Measurements from ENCODE around the gene KIAA0753.

- TF ChIP-seq, protein P1, sequence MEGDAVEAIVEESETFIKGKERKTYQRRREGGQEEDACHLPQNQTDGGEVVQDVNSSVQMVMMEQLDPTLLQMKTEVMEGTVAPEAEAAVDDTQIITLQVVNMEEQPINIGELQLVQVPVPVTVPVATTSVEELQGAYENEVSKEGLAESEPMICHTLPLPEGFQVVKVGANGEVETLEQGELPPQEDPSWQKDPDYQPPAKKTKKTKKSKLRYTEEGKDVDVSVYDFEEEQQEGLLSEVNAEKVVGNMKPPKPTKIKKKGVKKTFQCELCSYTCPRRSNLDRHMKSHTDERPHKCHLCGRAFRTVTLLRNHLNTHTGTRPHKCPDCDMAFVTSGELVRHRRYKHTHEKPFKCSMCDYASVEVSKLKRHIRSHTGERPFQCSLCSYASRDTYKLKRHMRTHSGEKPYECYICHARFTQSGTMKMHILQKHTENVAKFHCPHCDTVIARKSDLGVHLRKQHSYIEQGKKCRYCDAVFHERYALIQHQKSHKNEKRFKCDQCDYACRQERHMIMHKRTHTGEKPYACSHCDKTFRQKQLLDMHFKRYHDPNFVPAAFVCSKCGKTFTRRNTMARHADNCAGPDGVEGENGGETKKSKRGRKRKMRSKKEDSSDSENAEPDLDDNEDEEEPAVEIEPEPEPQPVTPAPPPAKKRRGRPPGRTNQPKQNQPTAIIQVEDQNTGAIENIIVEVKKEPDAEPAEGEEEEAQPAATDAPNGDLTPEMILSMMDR (IDR thresholded peaks at IDR 0.05; ENCODE audit: low read depth, low read length) = no peak
- TF ChIP-seq EZH2phosphoT487 (IDR thresholded peaks at IDR 0.05; ENCODE audit: low read depth) = no peak
Measured at GRCh38 chr17:6543079-6544010, 97.2 kb downstream of the KIAA0753 start.
